ENCODE data around the gene PIEZO2. TPM values are rescaled to one million over a fixed set of nuclear protein-coding genes. Genes with fewer than 3 reads are reported as not detected.

PIEZO2 gene
- total RNA-seq, 1 experiment from 2014 or later, result 0.57 TPM

DNA sequence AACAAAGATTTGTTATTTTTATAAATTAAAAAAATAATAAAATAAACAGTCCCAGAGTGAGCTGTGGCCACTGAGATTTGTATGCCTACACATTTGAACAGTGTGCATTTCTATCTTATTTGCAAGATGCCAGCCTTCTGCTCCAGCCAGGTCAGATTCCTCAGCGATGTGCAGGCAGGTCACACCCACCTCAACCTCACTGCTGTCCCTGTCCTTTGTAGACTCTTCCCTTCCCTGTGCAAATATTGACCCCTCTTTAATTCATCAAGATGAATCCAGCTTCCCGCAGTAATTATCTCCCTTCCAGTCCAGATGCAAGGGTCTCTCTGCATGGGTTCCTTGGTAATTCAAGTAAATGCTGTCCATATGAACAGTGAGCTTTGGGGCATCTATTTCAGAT is 256.2 kb downstream of the PIEZO2 start:
- H3K27ac ChIP-seq (ENCODE audit: low read length), result no peak overlapping the region
- POLR2A ChIA-PET, result interaction anchor here (0.9 kb wide), 1 partner anchor 84 kb away, joined by 3 read pairs; no protein-coding TSS in a partner anchor
- H3K27me3 ChIP-seq (ENCODE audit: control insufficient read depth, insufficient read depth, low read length), result no peaks in the 10 kb centered on the region
- CTCF ChIA-PET, result no interaction called here
- no peak overlapping the region for H3K4me3 ChIP-seq (ENCODE audit: low read depth in 2 of 2, low read length in 2 of 2)
- H3K36me3 ChIP-seq (ENCODE audit: control insufficient read depth, insufficient read depth, low read length), result no peaks in the 10 kb centered on the region
- no peaks in the 10 kb centered on the region for H3K9me3 ChIP-seq (ENCODE audit: control insufficient read depth, insufficient read depth, low read depth, low read length)
- intact Hi-C loops (cut with micrococcal nuclease; ENCODE audit: unreplicated experiment) (no loop called here), in situ Hi-C loops (cut with HindIII; ENCODE audit: low pct_unique_long_range_greater_than_20kb, low sequenced_read_pairs) (no loop called here)
- no TSS peak for BruUV-seq (replicated peaks)
- no peaks in the 10 kb centered on the region for H3K4me1 ChIP-seq (ENCODE audit: control insufficient read depth, insufficient read depth, low read length)
- ATAC-seq, result no peak
- DNase-seq (ENCODE audit: low read depth, low spot score), result no peak
- TF ChIP-seq POLR2AphosphoS5 (IDR thresholded peaks at IDR 0.05; ENCODE audit: low read depth, low read length) (no peak), REST (IDR thresholded peaks at IDR 0.05; ENCODE audit: insufficient read depth in 1 of 2, low read depth in 2 of 2, low read length in 1 of 2) (no peak), SIN3A (IDR thresholded peaks at IDR 0.05; ENCODE audit: borderline replicate concordance, insufficient read depth, low read depth, low read length) (no peak), TCF7L2 (IDR thresholded peaks at IDR 0.05; ENCODE audit: low read depth, low read length) (no peak)
- TF ChIP-seq, protein P1, sequence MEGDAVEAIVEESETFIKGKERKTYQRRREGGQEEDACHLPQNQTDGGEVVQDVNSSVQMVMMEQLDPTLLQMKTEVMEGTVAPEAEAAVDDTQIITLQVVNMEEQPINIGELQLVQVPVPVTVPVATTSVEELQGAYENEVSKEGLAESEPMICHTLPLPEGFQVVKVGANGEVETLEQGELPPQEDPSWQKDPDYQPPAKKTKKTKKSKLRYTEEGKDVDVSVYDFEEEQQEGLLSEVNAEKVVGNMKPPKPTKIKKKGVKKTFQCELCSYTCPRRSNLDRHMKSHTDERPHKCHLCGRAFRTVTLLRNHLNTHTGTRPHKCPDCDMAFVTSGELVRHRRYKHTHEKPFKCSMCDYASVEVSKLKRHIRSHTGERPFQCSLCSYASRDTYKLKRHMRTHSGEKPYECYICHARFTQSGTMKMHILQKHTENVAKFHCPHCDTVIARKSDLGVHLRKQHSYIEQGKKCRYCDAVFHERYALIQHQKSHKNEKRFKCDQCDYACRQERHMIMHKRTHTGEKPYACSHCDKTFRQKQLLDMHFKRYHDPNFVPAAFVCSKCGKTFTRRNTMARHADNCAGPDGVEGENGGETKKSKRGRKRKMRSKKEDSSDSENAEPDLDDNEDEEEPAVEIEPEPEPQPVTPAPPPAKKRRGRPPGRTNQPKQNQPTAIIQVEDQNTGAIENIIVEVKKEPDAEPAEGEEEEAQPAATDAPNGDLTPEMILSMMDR (IDR thresholded peaks at IDR 0.05), result no peak

DNA sequence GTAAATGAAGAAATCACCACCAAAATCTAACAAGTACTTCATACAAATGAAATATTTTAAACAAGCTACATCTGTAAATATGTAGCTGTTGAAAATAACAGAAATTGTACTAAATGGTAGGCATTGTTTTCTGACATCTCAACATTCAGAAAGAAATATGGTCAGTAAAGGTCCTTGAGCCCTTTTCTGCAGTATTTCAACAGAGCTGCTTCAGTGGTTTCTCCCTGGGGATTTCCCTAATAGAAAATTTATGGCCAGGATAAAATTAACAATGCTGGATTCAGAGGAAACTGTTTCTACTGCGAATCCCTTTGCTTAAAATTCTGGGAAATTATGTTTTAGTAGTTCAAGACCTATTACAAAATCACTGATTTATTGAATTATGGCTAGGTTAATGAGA is 256.6 kb downstream of the PIEZO2 start:
- DNase-seq (ENCODE audit: low read depth, low spot score) (no peak), ATAC-seq (no peak)
- ChIA-PET POLR2A (interaction anchor here (0.9 kb wide), 1 partner anchor 83 kb away, joined by 3 read pairs; no protein-coding TSS in a partner anchor), CTCF (no interaction called here)
- Histone ChIP-seq H3K4me1 (ENCODE audit: control insufficient read depth, insufficient read depth, low read length) (no peaks in the 10 kb centered on the region), H3K27ac (ENCODE audit: low read length) (no peak overlapping the region), H3K36me3 (ENCODE audit: control insufficient read depth, insufficient read depth, low read length) (no peaks in the 10 kb centered on the region), H3K27me3 (ENCODE audit: control insufficient read depth, insufficient read depth, low read length) (no peaks in the 10 kb centered on the region), H3K9me3 (ENCODE audit: control insufficient read depth, insufficient read depth, low read depth, low read length) (no peaks in the 10 kb centered on the region), H3K4me3 (ENCODE audit: low read depth in 2 of 2, low read length in 2 of 2) (no peak overlapping the region)
- intact Hi-C loops (cut with micrococcal nuclease; ENCODE audit: unreplicated experiment) (no loop called here), in situ Hi-C loops (cut with HindIII; ENCODE audit: low pct_unique_long_range_greater_than_20kb, low sequenced_read_pairs) (no loop called here)
- TF ChIP-seq SIN3A (IDR thresholded peaks at IDR 0.05; ENCODE audit: borderline replicate concordance, insufficient read depth, low read depth, low read length) (no peak), REST (IDR thresholded peaks at IDR 0.05; ENCODE audit: insufficient read depth in 1 of 2, low read depth in 2 of 2, low read length in 1 of 2) (no peak), TCF7L2 (IDR thresholded peaks at IDR 0.05; ENCODE audit: low read depth, low read length) (no peak), POLR2AphosphoS5 (IDR thresholded peaks at IDR 0.05; ENCODE audit: low read depth, low read length) (no peak)
- TF ChIP-seq, protein P1 (IDR thresholded peaks at IDR 0.05), result no peak
- BruUV-seq (replicated peaks), result no TSS peak

Data from Panc1 (cell line).